GM21528 (cell line): Measurements from ENCODE around the gene LTB.
"Not testable (repeated sequence)": the region's sequence is repeated elsewhere in the genome, so short reads cannot be mapped to it uniquely, and the experiment has no call there.

Experiments used
- ATAC-seq: cut with Tn5 transposase; IDR thresholded peaks from one replicate; pipeline ENCODE4 v1.9.1; 2021; ENCODE audit warnings: mild to moderate bottlenecking, moderate library complexity; ENCODE audit not compliant: unreplicated experiment, low FRiP score

Gene LTB

DNA sequence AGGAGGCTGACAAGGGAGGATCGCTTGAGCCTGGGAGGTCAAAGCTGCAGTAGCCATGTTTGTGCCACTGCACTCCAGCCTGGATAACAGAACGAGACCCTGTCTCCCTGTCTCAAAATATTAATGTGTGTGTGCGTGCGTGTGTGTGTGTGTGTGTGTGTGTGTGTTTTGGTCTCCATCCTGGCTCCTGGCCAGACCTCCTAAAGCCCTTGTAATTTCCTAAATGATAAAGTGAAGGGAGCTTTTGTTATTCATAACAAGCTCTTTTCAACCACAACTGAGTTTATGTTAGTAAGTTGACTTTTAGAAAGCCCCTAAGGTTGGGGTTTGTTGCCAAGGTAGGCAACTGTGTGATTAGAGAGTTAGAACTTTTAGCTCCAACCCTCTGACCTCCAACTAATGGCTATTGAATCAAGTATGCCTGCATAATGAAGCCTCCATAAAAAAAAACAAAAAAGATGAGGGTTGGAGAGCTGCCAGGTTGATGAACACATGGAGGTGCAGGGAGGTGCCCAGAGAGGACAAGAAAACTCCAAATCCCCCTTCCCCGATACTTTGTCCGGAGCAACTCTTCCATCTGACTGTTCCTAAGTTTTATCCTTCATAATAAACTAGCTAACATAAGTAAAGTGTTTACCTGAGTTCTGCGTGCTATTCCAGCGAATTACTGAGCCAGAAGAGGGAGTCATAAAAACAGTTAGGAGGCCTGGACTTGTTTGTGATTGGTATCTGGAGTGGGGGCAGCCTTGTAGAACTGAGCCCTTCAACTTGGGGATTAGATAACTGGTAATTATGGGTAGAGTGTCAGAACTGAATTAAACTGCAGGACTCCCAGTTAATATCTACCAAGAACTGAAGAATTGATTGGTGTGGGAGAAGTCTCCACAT lies 27.5 kb upstream of the LTB start:
- no peak for ATAC-seq

- no peak for ATAC-seq
Measured at GRCh38 chr6:31607317-31607716, 25.1 kb upstream of the LTB start.

DNA sequence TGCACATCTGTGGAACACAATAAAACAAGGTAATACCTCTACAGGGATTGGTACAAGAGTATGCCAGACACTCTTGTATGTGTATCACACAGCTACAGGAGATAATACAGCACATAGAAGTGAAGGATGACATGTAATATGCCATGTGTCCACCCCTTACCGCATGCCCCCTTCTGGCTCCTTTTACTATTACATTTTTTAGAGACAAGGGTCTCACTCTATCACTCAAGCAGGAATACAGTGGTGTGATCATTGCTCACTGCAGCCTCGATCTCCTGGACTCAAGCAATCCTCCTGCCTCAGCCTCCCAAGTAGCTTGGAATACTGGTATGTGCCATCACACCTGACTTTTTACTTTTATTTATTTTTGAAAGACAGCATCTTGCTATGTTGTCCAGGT lies 14.8 kb upstream of the LTB start:
- ATAC-seq: no peak

DNA sequence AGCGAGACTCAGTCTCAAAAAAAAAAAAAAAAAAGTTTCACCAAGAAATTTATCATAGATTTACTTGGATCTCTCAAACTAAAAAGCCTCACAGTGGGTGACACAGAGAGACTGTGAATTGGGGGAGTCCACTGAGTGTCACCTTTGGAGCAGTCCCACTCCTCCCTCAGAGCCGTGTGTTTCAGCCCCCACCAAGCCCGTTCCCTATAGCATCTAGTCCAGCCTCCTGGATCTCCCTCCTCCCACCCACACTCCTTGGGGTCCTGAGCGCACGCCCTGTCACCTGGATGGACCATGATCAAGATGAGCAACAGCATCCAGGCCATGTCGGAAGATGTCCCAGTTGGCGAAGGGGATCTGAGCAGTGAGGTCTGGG lies 10.2 kb upstream of the LTB start:
- ATAC-seq: no peak

DNA sequence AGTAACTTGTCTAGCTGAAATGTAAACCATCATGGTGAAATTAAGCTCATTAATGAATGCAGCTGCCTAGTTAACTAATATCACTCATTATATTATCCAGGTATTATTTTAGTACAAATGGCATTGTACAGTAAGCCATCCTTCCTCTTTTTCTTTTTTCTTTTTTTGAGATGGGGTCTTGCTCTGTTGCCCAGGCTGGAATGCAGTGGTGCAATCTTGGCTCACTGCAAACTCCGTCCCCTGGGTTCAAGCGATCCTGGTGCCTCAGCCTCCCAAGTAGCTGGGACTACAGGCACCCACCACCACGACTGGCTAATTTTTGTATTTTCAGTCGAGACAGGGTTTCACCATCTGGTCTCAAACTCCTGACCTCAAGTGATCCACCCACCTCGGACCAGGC lies 8.5 kb upstream of the LTB start:
- ATAC-seq: not testable (repeated sequence)

DNA sequence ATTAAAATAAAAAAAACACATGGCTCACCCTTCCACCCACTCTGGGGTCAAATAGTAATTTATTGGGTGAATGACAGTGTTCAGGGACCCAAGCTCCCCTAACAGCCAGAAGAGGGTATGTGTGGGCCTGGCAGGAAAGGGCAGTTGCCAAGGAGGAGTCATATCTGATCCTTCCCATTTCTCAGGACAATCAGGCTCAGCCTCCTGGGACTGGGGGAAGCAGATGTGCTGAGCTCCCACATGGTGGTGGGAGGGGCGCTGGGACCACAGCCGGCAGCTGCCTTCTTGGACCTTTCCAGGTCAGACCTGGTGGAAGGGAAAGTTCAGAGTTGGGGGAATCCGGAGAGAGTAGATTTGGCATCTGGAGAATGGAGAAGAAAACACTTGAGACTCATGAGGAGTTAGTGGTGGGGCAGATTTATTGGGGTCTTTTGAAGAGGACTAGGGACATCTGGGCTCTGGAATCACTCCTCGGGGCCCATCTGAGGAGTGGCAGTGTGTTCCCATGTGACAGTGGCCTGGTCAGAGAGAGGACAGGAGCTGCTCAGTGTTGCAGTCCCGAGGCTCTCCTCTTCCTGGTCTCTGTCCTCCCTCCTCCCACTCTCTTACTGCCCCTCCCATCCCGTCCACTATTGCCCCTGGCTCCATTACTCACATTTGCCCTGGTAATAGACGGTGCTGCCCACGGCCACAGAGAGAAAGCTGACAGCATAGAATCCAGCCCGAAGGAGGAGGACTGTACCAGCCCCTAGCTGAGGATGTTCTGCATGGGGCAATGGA lies 6.8 kb upstream of the LTB start:
- no peak for ATAC-seq

DNA sequence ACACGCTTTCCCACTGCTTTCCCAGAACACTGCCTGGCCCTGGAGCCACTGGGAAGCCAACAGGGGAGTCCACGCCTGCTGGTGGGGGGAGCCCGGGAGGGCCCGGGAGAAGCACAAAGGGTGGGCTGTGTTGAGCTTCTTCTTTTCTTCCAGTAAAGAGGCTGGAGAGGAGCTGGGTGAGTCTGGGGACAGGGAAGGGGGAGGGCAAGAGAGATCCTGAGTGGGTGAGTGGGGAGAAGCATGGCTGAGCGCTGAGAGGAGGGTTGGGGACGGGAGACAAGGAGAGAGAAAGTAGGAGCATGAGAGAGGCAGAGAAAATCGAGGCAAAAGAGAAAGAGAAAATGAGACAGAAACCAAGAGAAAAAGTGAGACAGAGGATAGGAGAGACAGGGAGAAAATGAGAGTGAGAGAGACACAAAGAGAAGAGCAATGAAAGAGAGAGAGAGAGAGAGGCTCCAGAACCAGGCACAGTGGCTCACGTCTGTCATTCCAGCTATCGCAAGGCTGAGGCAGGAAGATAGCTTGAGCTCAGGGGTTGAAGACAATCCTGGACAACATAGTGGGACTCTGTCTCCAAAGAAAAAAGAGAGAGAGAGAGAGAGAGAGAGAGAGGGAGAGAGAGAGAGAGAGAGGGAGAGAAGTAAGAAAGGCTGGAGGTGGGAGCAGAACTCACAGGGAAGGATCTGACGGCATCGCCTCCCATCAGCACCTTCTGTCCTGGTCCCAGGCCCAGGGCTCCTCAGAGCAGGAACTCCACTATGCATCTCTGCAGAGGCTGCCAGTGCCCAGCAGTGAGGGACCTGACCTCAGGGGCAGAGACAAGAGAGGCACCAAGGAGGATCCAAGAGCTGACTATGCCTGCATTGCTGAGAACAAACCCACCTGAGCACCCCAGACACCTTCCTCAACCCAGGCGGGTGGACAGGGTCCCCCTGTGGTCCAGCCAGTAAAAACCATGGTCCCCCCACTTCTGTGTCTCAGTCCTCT lies 5.9 kb upstream of the LTB start:
- ATAC-seq: no peak

- ATAC-seq: no peak
Measured at GRCh38 chr6:31586599-31587281, 4.5 kb upstream of the LTB start.

DNA sequence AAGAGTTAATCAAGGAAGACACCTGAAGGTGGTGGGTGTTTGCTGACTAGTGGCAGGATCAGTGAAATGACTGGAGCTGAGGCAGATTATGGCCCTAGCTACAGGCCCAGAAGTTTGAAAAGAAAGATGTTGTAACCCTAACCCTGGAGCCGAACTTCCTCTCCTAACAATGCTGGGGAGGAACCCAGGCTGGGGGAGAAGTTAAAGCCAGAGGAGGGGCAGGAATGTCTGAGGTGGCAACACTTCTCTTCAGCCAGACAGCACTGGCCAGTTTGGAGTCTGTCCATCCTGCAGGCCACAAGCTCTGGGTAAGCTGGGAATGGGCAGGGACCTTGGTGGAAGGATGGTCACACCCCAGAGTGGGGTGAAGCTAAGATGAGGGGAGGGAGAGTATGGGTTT lies 3.8 kb upstream of the LTB start, which contains the start of gene LST1:
Gene LST1, plus strand, starts transcription at position 270 of the 400 bp plus-strand sequence. CDS start 1,023 bp downstream, outside the sequence.
- ATAC-seq: no peak

- ATAC-seq: no peak
Measured at GRCh38 chr6:31585491-31585890, 3.3 kb upstream of the LTB start.

DNA sequence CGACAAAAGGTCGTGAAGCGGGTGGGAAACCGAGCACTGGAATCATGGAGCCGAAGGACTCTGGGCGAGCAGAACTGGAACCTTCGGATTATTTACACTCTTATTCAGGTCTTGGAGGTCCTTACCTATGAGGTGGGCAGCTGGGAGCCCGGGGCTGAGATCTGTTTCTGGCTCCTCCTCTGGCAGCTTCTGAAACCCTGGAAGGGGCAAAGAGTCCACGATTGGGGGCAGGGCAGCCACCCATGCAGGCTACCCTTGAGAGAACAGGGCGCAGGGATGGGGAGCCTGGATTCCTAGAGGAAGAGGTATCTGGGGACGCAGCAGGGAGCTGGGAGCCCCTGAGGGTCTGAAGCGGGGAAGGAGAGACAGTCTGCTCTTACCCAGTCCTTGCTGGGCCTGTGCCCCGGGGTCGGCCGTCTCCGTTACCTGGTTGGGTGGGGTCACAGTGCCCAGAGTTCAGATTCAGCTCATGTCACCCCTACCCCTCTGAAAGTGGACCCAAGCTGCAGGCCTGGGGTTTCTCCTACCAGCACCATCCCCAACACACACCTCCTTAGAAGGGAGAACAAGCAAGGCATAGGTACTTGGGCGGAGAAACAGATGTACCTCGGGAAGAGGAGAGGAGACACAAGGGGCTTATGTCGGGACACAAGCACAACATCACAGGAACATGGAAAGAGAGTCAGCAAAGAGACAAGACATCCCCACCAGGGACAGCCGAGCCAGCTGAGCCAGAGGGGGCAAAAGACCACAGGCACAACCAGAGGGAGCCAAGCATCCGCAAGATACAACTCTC lies 592 bp downstream of the LTB start:
- no peak for ATAC-seq

DNA sequence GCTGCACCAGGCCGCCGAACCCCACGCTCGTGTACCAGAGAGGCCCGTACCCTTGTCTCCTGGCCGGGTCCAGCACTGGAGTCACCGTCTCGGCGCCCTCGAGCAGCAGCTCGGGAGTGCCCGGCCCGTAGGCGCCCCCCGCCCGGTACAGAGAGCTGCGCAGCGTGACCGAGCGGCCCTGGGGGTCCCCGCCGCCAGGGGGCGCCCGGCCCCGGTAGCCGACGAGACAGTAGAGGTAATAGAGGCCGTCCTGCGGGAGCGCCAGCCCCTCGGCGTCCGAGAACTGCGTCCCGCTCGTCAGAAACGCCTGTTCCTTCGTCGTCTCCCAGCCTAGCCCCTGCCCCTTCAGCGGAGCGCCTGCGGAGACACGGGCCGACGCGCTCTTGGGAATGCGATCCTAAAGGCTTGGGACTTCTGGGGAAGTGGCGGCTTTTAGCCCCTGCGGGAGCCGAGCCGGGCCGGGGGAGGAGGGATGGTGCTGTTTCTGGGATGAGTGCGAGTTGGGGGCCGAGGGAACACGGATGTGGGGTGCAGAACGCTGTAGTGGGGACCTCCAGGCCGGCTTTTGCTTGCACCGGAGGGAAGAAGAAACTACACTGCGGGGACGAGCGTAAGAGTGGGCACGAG lies 1.3 kb downstream of the LTB start:
- peak; percentile 59 for ATAC-seq

DNA sequence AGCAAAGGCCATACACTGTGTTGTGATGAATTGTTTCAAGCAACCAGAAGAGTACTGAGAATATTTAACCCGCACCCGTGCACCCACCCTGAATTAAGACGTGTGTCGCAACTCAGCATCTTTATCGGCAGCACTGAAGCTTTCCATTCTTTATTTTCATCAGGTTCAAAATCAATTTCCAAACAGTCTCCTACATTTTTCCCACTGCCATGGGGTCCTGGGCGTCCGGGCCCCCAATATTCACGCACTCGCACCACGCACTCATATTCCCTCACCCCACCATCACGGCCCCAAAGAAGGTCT lies 1.8 kb downstream of the LTB start:
- no peak for ATAC-seq

DNA sequence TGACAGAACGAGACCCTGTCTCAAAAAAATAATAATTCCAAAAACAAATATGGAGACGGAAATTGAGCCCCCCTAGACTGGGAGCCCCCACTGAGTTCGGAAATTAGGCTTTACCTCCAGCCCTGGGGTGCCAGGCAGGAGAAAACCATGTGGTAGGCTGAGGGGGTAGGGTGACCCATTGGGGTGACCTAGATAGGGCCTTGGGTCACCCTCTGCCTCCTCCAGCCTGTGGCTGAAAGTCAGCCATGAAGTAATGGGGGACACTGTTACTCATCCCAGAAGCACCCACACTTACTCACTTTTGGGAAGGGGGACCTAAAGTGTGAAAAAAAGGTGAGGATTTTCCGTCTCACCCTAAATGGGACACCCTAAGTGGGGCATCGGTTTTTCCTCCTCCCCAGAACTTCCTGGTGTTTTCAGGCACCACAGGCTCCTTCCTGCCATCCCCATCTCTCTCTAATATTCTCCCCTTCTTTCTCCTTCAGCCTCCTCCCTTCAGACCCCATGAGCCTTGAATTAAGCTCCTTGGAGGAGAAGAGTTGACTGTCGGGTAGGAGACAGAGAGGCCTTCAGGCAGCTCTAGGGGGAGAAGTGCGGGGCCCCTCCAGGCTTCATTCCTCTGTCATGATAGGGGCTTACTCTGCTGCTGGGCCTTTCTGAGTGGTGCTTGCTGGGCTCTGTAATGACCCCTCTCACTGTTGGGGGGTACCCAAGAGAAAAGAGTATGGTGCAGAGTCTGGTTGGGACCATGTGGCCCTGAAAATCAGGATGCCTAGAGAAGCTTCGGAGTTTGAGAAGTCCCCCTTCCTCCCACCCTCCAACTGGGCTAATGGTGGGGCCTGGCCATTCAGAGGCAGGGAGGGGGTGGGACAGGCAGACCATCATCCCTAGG lies 2.4 kb downstream of the LTB start:
- no peak for ATAC-seq

GRCh38 chr6:31579119-31579505 lies 3.1 kb downstream of the LTB start:
- ATAC-seq: no peak

DNA sequence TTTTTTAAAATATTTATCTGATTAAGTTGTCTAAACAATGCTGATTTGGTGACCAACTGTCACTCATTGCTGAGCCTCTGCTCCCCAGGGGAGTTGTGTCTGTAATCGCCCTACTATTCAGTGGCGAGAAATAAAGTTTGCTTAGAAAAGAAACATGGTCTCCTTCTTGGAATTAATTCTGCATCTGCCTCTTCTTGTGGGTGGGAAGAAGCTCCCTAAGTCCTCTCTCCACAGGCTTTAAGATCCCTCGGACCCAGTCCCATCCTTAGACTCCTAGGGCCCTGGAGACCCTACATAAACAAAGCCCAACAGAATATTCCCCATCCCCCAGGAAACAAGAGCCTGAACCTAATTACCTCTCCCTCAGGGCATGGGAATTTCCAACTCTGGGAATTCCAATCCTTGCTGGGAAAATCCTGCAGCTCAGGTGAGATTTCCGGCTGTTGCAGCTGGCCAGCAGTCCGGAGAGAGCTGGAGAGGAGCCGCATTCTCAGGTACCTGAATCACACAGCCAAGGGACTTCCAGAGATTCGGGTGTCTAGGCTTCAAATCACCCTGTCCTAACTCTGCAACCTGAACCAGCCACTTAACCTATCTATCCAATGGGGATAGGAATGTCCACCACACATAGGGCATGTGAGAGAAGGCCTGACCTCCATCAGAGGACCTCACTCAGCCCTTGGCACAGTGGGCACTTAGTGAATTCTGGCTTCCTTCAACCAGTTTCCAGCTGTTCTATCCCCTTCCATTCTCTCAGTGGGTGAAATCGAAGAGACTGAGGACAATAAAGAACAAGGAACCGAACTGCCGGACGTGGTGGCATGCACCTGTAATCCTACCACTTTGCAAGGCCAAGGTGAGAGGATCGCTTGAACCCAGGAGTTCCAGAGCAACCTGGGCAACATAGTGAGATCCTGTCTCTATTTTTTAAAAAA lies 3.8 kb downstream of the LTB start:
- ATAC-seq: no peak

DNA sequence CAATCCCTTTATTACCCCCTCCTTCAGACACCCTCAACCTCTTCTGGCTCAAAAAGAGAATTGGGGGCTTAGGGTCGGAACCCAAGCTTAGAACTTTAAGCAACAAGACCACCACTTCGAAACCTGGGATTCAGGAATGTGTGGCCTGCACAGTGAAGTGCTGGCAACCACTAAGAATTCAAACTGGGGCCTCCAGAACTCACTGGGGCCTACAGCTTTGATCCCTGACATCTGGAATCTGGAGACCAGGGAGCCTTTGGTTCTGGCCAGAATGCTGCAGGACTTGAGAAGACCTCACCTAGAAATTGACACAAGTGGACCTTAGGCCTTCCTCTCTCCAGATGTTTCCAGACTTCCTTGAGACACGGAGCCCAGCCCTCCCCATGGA lies 4.7 kb downstream of the LTB start:
- ATAC-seq: no peak
